GM23338 (cell line): ENCODE data around the gene MPP2. TPM values are rescaled to one million over a fixed set of nuclear protein-coding genes. Genes with fewer than 3 reads are reported as not detected.
"Not testable (repeated sequence)": the region's sequence is repeated elsewhere in the genome, so short reads cannot be mapped to it uniquely, and the experiment has no call there.

ENCODE experiments used
- ATAC-seq: fragments of 200-7000 bp; cut with Tn5 transposase; 3 replicates; pipeline ENCODE4 v1.9.1; 2020
- DNase-seq: peaks from one replicate; pipeline ENCODE4 v3.0.0-alpha.2; 2015; ENCODE audit warnings: low spot score
- H2AFZ ChIP-seq: fragments of 200-600 bp; sonication (generic); 2 replicates; pipeline ENCODE4 v1.8.0; 2016; ENCODE audit warnings: antibody characterized with exemption, mild to moderate bottlenecking, moderate library complexity
- H3F3A ChIP-seq: fragments of 200-600 bp; sonication (generic); replicated peaks from 2 replicates; pipeline ENCODE4 v1.8.0; 2017; ENCODE audit warnings: antibody characterized with exemption, mixed run types, low read depth
- H3K27ac ChIP-seq: fragments of 200-600 bp; sonication (generic); 2 replicates; pipeline ENCODE4 v1.6.1; 2016; ENCODE audit warnings: low read depth
- H3K27me3 ChIP-seq: fragments of 200-600 bp; sonication (generic); 2 replicates; pipeline ENCODE4 v1.8.0; 2016; ENCODE audit warnings: mild to moderate bottlenecking, mixed run types, moderate library complexity; ENCODE audit not compliant: insufficient read depth
- H3K36me3 ChIP-seq: fragments of 200-600 bp; sonication (generic); 2 replicates; pipeline ENCODE4 v1.8.0; 2016; ENCODE audit warnings: mild to moderate bottlenecking; ENCODE audit not compliant: insufficient read depth
- H3K4me1 ChIP-seq: fragments of 200-600 bp; sonication (generic); 2 replicates; pipeline ENCODE4 v1.8.0; 2016; ENCODE audit warnings: mild to moderate bottlenecking, moderate library complexity; ENCODE audit not compliant: insufficient read depth
- H3K4me2 ChIP-seq: fragments of 200-600 bp; sonication (generic); 2 replicates; pipeline ENCODE4 v1.7.1; 2017; ENCODE audit warnings: mixed run types
- H3K4me3 ChIP-seq: fragments of 200-600 bp; sonication (generic); 2 replicates; pipeline ENCODE4 v1.6.1; 2016; ENCODE audit warnings: mixed run types
- H3K79me2 ChIP-seq: fragments of 200-600 bp; sonication (generic); replicated peaks from 2 replicates; pipeline ENCODE4 v1.8.0; 2017; ENCODE audit warnings: mild to moderate bottlenecking; ENCODE audit not compliant: insufficient read depth
- H3K9me2 ChIP-seq: fragments of 200-600 bp; sonication (generic); 2 replicates; pipeline ENCODE4 v1.8.0; 2017; ENCODE audit not compliant: insufficient read depth
- H4K20me1 ChIP-seq: fragments of 200-600 bp; sonication (generic); replicated peaks from 2 replicates; pipeline ENCODE4 v1.8.0; 2017; ENCODE audit warnings: mild to moderate bottlenecking; ENCODE audit not compliant: insufficient read depth
- H3K27ac Mint-ChIP-seq: 2 replicates; pipeline ENCODE4 v1.8.0; 2020; ENCODE audit warnings: inconsistent platforms, mild to moderate bottlenecking, moderate library complexity, mixed read lengths
- H3K27me3 Mint-ChIP-seq: 3 replicates; pipeline ENCODE4 v1.8.0; 2022; ENCODE audit warnings: low read depth, mild to moderate bottlenecking, moderate library complexity, mixed read lengths, inconsistent platforms; ENCODE audit not compliant: insufficient read depth, poor library complexity
- H3K36me3 Mint-ChIP-seq: 3 replicates; pipeline ENCODE4 v1.8.0; 2021; ENCODE audit warnings: low read depth, mild to moderate bottlenecking, inconsistent platforms, moderate library complexity, mixed read lengths
- H3K4me1 Mint-ChIP-seq: 3 replicates; pipeline ENCODE4 v1.8.0; 2020; ENCODE audit warnings: mild to moderate bottlenecking, inconsistent platforms, mixed read lengths
- H3K4me3 Mint-ChIP-seq: 3 replicates; pipeline ENCODE4 v1.8.0; 2021; ENCODE audit warnings: moderate library complexity, mild to moderate bottlenecking, inconsistent platforms, mixed read lengths
- H3K9me3 Mint-ChIP-seq: 3 replicates; pipeline ENCODE4 v1.8.0; 2020; ENCODE audit warnings: moderate library complexity, mild to moderate bottlenecking, inconsistent platforms, mixed read lengths
- CREB1 ChIP-seq: fragments of 250-450 bp; sonication (Bioruptor Pico); IDR thresholded peaks from 2 replicates; pipeline ENCODE4 v1.5.0; 2020; ENCODE audit warnings: low read depth, mild to moderate bottlenecking, moderate library complexity
- CTCF ChIP-seq, 2 experiments: fragments of 200-600 bp in 1 of 2; sonication (generic) in 1 of 2; conservative IDR thresholded peaks; 2 replicates each; pipeline versions ENCODE4 v1.5.1 to v1.6.1; 2016 to 2017; ENCODE audit warnings: antibody characterized with exemption in 2 of 2, low read depth in 2 of 2, mild to moderate bottlenecking in 2 of 2, moderate library complexity in 1 of 2
- ETS1 ChIP-seq: IDR thresholded peaks from 2 replicates; pipeline ENCODE4 v1.6.1; 2016; ENCODE audit warnings: antibody characterized with exemption
- EZH2phosphoT487 ChIP-seq: fragments of 200-600 bp; sonication (generic); IDR thresholded peaks from one replicate; pipeline ENCODE4 v1.8.1; 2018; ENCODE audit warnings: antibody characterized with exemption; ENCODE audit not compliant: unreplicated experiment
- JUNB ChIP-seq: IDR thresholded peaks from one replicate; pipeline ENCODE4 v1.6.1; 2016; ENCODE audit warnings: antibody characterized with exemption; ENCODE audit not compliant: unreplicated experiment
- NANOG ChIP-seq: IDR thresholded peaks from 2 replicates; pipeline ENCODE4 v1.6.1; 2016; ENCODE audit warnings: antibody characterized with exemption, borderline replicate concordance
- POLR2AphosphoS5 ChIP-seq: IDR thresholded peaks from 2 replicates; pipeline ENCODE4 v1.6.1; 2016; ENCODE audit warnings: antibody characterized with exemption, low read depth
- ZNF114 ChIP-seq: fragments of 250-450 bp; sonication (Bioruptor Pico); IDR thresholded peaks from 2 replicates; pipeline ENCODE4 v1.5.0; 2020; ENCODE audit warnings: mild to moderate bottlenecking, moderate library complexity
- ZNF331 ChIP-seq: fragments of 250-450 bp; sonication (Bioruptor Pico); IDR thresholded peaks from 2 replicates; pipeline ENCODE4 v1.5.0; 2020; ENCODE audit warnings: low read depth, mild to moderate bottlenecking, moderate library complexity
- polyA plus RNA-seq: library from polyadenylated mRNA; unstranded; fragments of >200 nt; fragmentation: Nextera tagmentation; extraction: Ambion mirVana; gene quantifications from 2 replicates; pipeline ENCODE4 v1.2.1, GENCODE V29; 2016
- total RNA-seq: library from RNA; depleted of rRNA; stranded (reverse); fragments of >200 nt; shearing (Covaris generic); gene quantifications from 2 replicates; pipeline ENCODE4 v1.2.3, GENCODE V29; 2014
- TF ChIP-seq, protein P1 (sequence below): fragments of 250-450 bp; sonication (Bioruptor Pico); IDR thresholded peaks from 2 replicates; pipeline ENCODE4 v1.5.0; 2020; ENCODE audit warnings: mild to moderate bottlenecking, moderate library complexity

Gene MPP2
- total and polyA plus RNA-seq, 2 experiments from 2014 or later: 7.8 to 20.7 TPM

GRCh38 chr17:43897831-43898230 lies 9.5 kb downstream of the MPP2 start (continued):
- no peak for TF ChIP-seq CTCF (conservative IDR thresholded peaks at IDR 0.05; ENCODE audit: low read depth in 2 of 2)

GRCh38 chr17:43894494-43894893 lies 12.8 kb downstream of the MPP2 start:
- not testable (repeated sequence) for H3K27me3 Mint-ChIP-seq, DNase-seq, H3K27ac Mint-ChIP-seq, H4K20me1 ChIP-seq, H3F3A ChIP-seq, H3K4me3 ChIP-seq, H3K4me2 ChIP-seq, ATAC-seq, H3K36me3 ChIP-seq, H3K4me3 Mint-ChIP-seq, H2AFZ ChIP-seq, H3K27ac ChIP-seq, H3K9me3 Mint-ChIP-seq, H3K79me2 ChIP-seq, H3K9me2 ChIP-seq, H3K27me3 ChIP-seq
- peaks cover 28% of the 10 kb centered on the region for H3K4me1 ChIP-seq
- peaks cover 45% of the 10 kb centered on the region for H3K4me1 Mint-ChIP-seq
- peaks cover 38% of the 10 kb centered on the region for H3K36me3 Mint-ChIP-seq

GRCh38 chr17:43892647-43892952 lies 14.7 kb downstream of the MPP2 start:
- Histone ChIP-seq H4K20me1 (no peaks in the 10 kb centered on the region; the same call in 1 of the 2 replicates), H3K79me2 (no peaks in the 10 kb centered on the region; the same call in 1 of the 2 replicates), H3K4me3 (peak overlapping the region; percentile 30; the same call in 1 of the 2 replicates), H3K9me2 (no peaks in the 10 kb centered on the region), H3K27ac (peak overlapping the region; percentile 80), H3K4me1 (peaks cover 28% of the 10 kb centered on the region), H3K4me2 (peak overlapping the region; percentile 71), H3K27me3 (no peaks in the 10 kb centered on the region), H3F3A (peaks cover 4% of the 10 kb centered on the region; the same call in 1 of the 2 replicates), H3K36me3 (no peaks in the 10 kb centered on the region), H2AFZ (no peak overlapping the region)
- H3K4me3 Mint-ChIP-seq: peak overlapping the region; percentile 38; the same call in 2 of the 3 replicates
- H3K27ac Mint-ChIP-seq: peak overlapping the region; percentile 87
- peaks cover 2% of the 10 kb centered on the region for H3K27me3 Mint-ChIP-seq
- H3K36me3 Mint-ChIP-seq: peaks cover 38% of the 10 kb centered on the region
- DNase-seq (no peak), ATAC-seq (no peak)
- H3K4me1 Mint-ChIP-seq: peaks cover 32% of the 10 kb centered on the region
- H3K9me3 Mint-ChIP-seq: no peaks in the 10 kb centered on the region; the same call in 2 of the 3 replicates
- TF ChIP-seq POLR2AphosphoS5 (no peak), EZH2phosphoT487 (no peak), JUNB (no peak), NANOG (no peak), ZNF331 (CRISPR knock-in tag) (no peak), CREB1 (CRISPR knock-in tag) (no peak), ZNF114 (CRISPR knock-in tag) (no peak), ETS1 (no peak)
- TF ChIP-seq, protein P1, sequence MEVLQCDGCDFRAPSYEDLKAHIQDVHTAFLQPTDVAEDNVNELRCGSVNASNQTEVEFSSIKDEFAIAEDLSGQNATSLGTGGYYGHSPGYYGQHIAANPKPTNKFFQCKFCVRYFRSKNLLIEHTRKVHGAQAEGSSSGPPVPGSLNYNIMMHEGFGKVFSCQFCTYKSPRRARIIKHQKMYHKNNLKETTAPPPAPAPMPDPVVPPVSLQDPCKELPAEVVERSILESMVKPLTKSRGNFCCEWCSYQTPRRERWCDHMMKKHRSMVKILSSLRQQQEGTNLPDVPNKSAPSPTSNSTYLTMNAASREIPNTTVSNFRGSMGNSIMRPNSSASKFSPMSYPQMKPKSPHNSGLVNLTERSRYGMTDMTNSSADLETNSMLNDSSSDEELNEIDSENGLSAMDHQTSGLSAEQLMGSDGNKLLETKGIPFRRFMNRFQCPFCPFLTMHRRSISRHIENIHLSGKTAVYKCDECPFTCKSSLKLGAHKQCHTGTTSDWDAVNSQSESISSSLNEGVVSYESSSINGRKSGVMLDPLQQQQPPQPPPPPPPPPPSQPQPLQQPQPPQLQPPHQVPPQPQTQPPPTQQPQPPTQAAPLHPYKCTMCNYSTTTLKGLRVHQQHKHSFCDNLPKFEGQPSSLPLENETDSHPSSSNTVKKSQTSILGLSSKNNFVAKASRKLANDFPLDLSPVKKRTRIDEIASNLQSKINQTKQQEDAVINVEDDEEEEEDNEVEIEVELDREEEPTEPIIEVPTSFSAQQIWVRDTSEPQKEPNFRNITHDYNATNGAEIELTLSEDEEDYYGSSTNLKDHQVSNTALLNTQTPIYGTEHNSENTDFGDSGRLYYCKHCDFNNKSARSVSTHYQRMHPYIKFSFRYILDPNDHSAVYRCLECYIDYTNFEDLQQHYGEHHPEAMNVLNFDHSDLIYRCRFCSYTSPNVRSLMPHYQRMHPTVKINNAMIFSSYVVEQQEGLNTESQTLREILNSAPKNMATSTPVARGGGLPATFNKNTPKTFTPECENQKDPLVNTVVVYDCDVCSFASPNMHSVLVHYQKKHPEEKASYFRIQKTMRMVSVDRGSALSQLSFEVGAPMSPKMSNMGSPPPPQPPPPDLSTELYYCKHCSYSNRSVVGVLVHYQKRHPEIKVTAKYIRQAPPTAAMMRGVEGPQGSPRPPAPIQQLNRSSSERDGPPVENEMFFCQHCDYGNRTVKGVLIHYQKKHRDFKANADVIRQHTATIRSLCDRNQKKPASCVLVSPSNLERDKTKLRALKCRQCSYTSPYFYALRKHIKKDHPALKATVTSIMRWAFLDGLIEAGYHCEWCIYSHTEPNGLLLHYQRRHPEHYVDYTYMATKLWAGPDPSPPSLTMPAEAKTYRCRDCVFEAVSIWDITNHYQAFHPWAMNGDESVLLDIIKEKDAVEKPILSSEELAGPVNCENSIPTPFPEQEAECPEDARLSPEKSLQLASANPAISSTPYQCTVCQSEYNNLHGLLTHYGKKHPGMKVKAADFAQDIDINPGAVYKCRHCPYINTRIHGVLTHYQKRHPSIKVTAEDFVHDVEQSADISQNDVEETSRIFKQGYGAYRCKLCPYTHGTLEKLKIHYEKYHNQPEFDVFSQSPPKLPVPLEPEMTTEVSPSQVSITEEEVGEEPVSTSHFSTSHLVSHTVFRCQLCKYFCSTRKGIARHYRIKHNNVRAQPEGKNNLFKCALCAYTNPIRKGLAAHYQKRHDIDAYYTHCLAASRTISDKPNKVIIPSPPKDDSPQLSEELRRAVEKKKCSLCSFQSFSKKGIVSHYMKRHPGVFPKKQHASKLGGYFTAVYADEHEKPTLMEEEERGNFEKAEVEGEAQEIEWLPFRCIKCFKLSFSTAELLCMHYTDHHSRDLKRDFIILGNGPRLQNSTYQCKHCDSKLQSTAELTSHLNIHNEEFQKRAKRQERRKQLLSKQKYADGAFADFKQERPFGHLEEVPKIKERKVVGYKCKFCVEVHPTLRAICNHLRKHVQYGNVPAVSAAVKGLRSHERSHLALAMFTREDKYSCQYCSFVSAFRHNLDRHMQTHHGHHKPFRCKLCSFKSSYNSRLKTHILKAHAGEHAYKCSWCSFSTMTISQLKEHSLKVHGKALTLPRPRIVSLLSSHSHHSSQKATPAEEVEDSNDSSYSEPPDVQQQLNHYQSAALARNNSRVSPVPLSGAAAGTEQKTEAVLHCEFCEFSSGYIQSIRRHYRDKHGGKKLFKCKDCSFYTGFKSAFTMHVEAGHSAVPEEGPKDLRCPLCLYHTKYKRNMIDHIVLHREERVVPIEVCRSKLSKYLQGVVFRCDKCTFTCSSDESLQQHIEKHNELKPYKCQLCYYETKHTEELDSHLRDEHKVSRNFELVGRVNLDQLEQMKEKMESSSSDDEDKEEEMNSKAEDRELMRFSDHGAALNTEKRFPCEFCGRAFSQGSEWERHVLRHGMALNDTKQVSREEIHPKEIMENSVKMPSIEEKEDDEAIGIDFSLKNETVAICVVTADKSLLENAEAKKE (CRISPR knock-in tag): no peak
